HK-2 (cell line): Measurements from ENCODE around the gene LST1.
A peak's percentile ranks its signal among the peaks of the same experiment; 100 is the strongest.

Experiments
- DNase-seq: peaks from one replicate; pipeline ENCODE4 v3.0.0-alpha.2; 2018; ENCODE audit not compliant: unreplicated experiment

LST1 gene

GRCh38 chr6:31586008-31586407 lies at the start of gene LST1:
TSS of gene LST1 (plus strand) at chr6:31586277. CDS start at chr6:31587300, 1,023 bp downstream.
- DNase-seq: no peak

DNA sequence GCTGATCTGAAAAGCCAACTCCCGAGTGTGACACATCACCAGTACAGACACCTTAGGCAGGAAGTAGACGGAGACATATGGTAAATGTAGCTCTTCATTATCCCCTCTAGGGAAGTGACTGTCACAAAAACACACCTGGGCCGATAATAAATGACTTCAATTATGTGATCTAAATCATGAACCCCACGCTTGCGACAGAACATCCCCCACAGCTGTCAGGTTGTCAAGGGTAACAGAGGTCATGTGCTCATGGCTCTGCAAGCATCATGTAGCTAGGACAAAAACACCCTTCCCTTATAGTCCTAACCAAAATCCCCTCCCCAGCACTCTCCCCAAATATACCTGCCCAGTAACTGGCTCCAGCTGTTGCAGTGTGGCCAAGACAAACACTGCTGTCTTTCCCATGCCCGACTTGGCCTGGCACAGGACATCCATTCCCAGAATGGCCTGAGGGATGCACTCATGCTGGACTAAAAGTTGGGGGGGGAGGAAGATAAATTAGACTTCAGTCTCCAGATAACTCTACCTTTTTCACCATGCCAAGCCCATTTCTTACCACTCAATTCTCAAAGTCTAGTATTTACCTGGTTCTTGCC lies 47.2 kb upstream of the LST1 start:
- DNase-seq: no peak

DNA sequence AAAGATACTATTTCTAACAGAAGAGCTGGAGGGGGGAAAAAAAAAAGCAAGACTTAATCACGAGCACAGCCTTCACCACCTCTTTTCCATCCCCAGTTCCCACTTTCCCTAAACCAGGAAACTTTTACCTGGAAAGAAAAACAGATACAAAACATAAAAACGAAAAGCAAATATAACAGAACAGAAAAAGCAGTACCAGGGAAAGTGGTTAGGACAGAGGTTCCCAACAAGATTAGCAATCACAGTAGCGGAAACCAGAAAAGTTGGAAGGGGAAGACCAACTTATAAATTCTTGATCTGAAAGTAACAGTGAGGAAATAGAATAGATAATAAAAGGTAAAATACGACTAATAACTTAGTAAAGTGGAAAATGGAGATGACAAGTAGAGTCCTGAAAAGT lies 45.4 kb upstream of the LST1 start:
- DNase-seq: no peak

DNA sequence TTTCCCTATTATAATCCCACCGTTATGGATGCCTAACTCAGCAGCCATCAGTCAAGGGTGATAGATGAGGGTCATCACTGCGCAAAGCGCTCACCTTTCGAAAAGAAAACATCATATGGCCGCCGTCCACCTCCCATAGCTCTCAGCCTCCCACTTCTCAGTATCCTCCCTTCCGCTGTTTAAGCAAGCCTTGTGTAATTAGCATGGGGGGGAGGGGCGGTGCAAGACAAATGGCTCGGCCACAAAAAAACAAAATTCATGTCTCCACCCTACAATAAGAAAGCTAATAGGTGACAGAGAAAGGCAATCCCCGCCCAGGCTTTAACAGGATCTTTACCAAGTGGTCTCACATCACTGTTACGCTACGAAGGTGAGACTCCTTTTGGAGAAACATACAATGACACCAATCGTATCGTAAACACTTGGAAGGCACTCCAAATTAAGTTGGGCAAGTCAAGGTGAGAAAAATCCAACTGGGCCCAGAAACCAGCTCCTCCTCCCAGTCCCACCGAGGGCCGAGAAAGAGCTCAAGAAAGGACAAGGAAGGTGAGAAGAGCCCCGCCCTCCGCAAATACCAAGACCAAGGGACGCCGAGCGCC lies 44.9 kb upstream of the LST1 start:
- DNase-seq: peak; percentile 33

DNA sequence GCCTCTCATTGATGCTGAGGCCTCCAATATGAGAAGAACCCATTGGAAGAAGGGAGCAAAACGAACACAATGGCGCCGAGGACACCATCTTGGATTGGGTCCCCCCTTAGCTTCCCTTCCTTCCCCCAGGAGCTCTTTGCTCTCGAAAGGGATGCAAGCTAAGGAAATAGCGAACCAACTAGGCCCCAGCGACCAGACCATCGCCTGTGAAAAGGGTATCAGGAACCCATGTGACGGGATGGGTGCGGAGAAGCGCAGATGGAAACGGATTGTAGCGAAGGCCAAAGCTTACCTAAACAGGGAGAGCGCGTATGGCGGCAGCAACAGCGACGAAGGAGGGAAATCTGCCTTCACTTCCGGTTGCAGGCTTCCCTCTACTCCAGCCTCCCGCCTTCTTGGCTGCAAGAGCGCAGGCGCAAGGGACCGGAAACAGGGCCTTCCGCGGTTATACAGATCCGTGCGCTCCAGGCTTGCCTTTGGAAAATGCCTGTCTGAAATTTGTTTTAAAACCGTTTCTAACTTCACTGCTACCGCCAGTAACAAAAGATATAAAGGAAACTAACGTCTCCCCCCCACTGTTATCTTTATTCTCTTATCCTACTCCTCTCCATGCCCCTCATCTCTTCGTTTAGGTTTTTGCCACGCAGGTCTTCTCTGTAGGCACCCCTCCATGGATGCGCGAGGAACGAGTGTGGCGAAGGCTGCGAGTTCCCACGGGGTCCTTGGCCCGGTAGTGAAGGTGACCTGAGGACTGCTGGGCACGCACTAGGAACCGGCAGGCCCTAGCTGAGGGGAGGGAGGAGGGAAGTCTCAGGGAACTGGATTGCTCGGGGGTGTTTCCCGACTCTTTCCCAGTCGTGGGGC lies 44.2 kb upstream of the LST1 start, which contains the start of gene DDX39B:
TSS of gene DDX39B (minus strand) at position 346 of the 864 bp plus-strand sequence. CDS start 1,471 bp downstream, outside the sequence.
- DNase-seq: peak; percentile 91

DNA sequence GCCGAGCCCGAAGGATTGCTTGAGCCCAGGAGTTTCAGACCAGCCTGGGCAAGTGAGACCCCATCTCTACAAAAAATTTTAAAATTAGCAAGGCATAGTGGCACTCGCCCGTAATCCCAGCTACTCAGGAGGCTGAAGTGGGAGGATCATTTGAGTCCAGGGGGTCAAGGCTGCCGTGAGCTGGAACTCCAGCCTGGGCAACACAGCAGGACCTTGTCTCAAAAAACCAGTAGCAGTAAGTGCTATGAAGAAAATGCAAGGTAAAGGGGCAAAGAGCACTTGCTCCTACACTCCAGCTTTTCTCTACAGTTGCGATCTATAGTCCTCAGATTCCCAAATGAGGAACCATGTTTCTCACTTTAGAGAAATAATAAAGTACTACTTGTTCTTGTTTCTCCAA lies 42.4 kb upstream of the LST1 start:
- DNase-seq: no peak

DNA sequence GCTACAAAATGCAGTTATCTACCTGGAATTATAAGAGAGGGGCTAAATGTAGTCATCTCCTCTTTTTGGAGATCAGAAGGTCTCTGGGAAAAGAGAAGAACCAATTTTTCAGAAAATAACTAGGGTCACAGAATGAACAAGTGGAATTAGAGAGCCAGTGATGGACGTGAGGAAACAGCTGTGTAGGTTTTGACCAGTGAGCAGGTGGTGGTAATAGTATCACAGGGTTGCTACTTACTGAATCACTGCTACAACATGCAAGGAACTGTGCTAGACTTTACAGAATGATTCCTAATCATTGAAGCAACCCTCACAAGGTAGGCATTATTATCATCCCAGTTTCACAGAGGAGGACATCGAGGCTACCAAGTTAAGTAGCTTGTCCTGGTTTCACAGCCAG lies 41.4 kb upstream of the LST1 start:
- no peak for DNase-seq

- no peak for DNase-seq
Observed at GRCh38 chr6:31545291-31545690, 40.8 kb upstream of the LST1 start.

DNA sequence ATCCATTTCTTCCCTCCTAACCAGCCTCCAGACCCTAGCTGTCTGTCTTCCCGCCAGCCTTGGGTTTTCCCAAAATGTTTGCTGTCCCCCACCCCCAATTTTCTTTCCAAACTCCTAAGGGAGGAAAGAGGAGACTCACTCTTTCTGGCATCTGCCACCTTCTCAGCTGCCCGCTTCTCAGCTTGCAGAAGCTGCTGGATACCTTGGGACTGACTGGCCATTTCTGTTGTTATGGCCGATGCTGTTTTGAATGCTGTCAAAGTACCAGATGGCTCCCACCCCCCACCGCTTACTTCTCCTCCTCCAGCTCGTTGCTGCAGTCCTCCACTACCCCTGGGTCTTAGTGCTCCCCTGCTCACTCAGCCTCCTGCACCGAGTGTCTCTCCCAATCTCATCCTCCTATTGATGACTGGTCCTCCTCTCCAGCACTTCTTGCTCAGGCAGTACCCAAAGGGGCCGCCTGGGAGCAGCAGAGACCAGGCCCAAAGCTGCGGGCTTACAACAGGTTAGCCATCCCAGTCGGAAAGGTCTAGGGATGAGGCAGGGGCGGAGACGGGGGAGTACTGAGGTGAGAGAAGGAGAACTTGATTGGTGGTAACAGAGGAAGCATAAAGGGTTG lies 39.6 kb upstream of the LST1 start, which contains the start of gene ATP6V1G2:
TSS of gene ATP6V1G2 (minus strand) at position 270 of the 619 bp plus-strand sequence. CDS start at position 221, 49 bp downstream.
- peak; percentile 86 for DNase-seq

DNA sequence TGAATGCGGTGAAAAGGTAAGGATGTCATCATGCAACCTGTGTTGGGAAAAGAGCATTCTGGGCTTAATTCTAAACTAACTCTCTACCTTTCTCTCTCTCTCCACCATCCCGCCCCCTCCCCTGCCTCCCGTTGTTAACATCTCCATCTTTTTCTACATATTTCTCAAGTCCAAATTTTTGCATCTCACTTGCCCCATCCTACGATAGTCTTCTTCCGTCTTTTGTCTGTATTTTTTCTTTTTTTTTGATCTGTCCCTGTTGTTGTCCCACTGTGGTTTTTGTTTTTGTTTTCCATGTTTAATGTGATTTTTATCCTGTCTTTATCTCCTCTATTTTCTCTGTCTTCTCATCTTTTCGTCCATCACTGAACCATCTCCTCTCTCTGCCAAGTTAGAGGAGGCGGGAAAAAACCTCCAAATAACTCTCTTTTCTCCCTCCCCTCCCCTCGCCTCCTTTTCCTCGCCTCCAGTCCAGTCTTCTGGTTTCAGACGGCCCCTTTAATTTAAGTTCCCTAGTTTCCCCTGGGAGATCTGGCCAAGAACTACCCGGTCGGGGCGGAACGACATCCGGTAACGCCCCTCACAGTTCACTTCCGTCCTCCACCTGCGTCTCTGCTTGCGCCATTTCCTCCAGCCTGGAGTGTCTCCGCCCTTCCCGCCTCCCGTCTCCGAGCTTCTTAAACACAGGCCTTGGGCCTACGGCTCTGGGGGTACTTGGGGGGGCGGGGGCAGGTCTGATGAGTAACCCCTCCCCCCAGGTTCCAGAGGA lies 38.9 kb upstream of the LST1 start, which contains the start of gene NFKBIL1:
TSS of gene NFKBIL1 (plus strand) at position 651 of the 769 bp plus-strand sequence. CDS start at position 738, 87 bp downstream.
- DNase-seq: peak; percentile 95

DNA sequence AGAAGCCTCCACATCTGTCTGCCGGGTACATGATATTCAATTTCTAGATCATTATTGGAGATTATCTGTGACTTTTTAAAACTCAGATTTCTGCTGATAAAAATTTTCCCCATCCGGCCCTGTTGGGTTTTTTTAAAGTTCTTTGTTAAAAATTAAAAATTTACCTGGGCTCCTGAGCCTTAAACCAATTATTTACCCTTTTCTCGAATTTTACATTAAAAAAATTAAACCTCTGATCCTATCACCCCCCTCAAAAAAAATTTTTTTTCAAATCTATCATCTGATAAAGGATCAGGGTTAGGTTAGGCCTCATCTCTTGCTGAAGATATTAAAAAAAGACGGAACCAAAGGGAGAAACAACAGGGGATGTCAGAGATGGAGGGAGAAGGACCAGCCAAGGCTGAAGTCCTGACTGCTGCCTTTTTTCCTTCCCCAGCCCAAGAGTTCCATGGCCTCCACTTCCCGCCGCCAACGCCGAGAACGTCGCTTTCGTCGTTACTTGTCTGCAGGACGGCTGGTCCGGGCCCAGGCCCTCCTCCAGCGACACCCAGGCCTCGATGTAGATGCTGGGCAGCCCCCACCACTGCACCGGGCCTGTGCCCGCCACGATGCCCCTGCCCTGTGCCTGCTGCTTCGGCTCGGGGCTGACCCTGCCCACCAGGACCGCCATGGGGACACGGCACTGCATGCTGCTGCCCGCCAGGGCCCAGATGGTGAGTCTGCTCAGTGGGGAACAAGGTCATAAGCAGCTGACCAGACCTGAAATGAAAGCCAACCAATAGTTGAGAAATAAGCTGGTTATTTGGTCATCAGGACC lies 38.1 kb upstream of the LST1 start:
- no peak for DNase-seq

DNA sequence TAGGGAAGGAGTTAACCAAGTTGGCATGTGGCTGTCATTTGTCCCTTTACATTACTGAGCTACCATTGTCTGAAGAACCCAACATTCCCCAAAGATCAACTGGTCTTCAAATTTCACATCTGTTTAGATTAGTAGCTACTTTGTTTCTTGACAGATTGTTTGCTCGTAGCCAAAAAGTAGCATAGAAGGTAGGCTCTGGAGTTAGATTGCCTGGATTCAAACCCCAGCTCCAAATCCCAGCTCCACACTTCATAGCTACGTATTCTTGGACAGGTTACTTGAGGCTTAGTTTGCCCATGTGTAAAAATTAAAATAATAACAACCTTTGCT lies 37.6 kb upstream of the LST1 start:
- DNase-seq: no peak

GRCh38 chr6:31551371-31551770 lies 34.7 kb upstream of the LST1 start:
- peak; percentile 58 for DNase-seq

GRCh38 chr6:31556307-31556706 lies 29.8 kb upstream of the LST1 start:
- no peak for DNase-seq

DNA sequence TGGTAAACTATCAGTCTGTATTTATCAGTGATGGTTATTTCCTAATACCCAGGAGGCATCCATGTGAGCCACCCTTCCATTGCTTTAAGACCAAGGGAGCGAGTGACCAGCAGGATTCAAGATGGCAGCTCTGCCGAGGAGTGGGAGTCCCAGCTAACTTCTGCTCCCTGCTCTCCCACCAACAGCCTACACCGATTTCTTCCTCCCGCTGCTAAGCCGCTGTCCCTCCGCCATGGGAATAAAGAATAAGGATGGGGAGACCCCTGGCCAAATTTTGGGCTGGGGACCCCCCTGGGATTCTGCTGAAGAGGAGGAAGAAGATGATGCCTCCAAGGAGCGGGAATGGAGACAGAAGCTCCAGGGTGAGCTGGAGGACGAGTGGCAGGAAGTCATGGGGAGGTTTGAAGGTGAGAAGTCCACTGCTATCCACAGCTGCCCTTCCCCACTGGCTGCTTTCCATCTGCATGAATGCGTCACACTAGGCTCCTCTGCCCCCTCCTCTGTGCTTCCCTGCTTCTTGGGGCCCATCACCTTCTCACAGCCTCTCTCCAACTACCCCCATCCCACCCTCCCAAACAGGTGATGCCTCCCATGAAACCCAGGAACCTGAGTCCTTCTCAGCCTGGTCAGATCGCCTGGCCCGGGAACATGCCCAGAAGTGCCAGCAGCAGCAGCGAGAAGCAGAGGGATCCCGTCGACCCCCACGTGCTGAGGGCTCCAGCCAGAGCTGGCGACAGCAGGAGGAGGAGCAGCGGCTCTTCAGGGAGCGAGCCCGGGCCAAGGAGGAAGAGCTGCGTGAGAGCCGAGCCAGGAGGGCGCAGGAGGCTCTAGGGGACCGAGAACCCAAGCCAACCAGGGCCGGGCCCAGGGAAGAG lies 28.4 kb upstream of the LST1 start:
- DNase-seq: no peak

DNA sequence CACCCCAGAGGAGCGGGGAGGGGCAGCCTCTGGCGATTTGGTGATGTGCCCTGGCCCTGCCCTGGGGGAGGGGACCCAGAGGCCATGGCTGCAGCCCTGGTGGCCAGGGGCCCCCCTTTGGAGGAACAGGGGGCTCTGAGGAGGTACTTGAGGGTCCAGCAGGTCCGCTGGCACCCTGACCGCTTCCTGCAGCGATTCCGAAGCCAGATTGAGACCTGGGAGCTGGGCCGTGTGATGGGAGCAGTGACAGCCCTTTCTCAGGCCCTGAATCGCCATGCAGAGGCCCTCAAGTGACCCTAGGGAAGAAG lies 27.8 kb upstream of the LST1 start:
- no peak for DNase-seq

DNA sequence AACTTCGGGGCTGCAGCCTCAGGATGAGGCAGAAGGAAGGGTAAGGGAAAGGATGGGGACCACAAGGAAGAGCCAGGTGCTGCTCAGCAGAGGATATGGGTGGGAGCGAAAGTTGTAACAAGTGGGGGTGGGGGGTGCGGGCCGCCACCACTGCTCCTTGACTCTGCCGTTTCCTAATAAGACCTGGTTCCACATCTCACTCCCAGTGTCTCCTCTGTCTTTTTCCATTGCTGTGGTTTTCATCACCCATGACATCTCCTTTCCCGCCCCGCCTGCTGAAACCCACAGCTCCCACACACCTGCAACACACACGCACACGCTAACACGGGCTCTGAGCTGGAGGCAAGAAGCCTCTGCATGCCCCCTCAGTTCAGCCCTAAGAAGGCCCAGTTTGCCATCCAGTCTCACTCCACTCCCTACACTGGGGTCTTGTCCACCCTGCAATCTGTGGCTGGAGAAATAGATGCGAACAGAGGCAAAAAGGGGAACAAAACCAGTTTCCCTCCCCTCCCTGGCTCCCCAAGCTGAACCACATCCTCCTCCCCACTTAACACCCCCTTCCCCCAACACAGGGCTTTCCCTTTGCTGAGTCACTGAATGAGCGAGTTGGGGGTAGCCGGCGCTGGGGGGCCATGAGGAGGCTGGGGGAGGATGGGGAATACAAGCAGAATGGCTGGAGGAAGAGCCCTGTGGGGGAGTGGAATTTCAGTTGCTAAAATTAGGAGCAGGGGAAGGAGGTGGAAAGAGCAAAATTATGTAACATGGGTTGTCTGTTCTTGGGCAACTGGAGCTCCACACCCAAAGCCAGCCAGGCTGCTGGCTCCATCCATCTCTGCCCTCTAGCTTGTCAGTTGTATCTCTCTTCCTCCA lies 27.2 kb upstream of the LST1 start:
- DNase-seq: no peak

DNA sequence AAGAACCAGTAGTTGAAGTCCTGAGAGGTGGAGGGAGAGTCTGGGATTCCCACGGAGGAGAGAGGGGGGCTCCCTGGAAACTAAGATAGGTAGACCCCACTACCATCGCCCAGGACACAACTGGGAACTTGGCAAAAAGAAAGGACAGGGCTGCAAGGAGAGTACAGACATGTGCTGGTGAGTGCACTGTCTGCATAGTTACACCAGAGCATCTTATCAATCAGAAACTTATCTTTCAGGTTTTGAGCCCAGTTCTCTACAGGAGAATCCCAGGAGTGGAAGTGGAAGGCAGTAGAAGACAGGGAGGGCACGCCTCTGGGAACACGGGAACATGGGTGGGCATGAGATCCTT lies 26.5 kb upstream of the LST1 start:
- DNase-seq: no peak
